Ishikawa (cell line): ENCODE results near the gene DHPS.

Experiments used
- CEBPB ChIP-seq: IDR thresholded peaks from 2 replicates; pipeline ENCODE4 v1.6.1; 2012
- NFIC ChIP-seq: IDR thresholded peaks from 2 replicates; pipeline ENCODE4 v1.6.1; 2012
- TAF1 ChIP-seq: IDR thresholded peaks from 2 replicates; pipeline ENCODE4 v1.6.1; 2012; ENCODE audit warnings: low read depth, mild to moderate bottlenecking
- TEAD4 ChIP-seq: IDR thresholded peaks from 2 replicates; pipeline ENCODE4 v1.6.1; 2012

DNA sequence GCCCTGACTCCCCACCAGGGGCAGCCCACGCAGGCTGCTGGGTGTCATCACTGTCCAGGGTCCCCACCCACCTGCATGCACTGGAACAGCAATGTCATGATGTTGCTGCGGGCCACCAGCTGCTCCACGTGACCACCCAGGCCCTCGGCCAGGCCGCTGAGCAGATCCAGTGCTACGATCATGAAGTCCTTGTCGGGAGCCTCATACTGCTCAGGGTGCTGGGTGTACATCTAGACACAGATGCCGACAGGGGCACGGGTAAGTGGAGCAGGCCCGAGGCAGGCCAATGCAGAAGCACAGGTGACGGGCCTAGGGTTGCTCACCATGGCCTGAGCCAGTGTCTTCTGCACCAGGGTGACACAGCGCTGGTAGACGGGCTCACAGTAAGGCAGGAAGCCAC is 23.5 kb upstream of the DHPS start:
- TF ChIP-seq CEBPB (no peak), TAF1 (no peak), TEAD4 (no peak), NFIC (no peak)
